SU-DHL-6 (cell line): ENCODE measurements around the gene DROSHA.

Experiments used
- H2AFZ ChIP-seq: fragments of 200-600 bp; sonication (generic); 2 replicates; pipeline ENCODE4 v1.6.1; 2014; ENCODE audit warnings: low read depth, mild to moderate bottlenecking, moderate library complexity, mixed read lengths, antibody characterized with exemption, low read length; ENCODE audit not compliant: severe bottlenecking
- H3F3A ChIP-seq: fragments of 200-600 bp; shearing (Covaris generic); 2 replicates; pipeline ENCODE4 v1.6.0; 2016; ENCODE audit warnings: antibody characterized with exemption, mild to moderate bottlenecking; ENCODE audit not compliant: insufficient read depth
- H3K27ac ChIP-seq: fragments of 200-600 bp; sonication (generic); 2 replicates; pipeline ENCODE4 v1.5.1; 2016; ENCODE audit warnings: low read depth, mild to moderate bottlenecking, low read length, moderate library complexity, mixed read lengths
- H3K27me3 ChIP-seq: fragments of 200-600 bp; sonication (generic), shearing (Covaris generic); 2 replicates; pipeline ENCODE4 v1.6.0; 2014; ENCODE audit warnings: mild to moderate bottlenecking, low read length
- H3K36me3 ChIP-seq: fragments of 200-600 bp; sonication (generic); 2 replicates; pipeline ENCODE4 v1.6.1; 2014; ENCODE audit warnings: mild to moderate bottlenecking, low read length, mixed read lengths
- H3K4me2 ChIP-seq: fragments of 300-600, 200-600 bp; shearing (Covaris generic), sonication (generic); 2 replicates; pipeline ENCODE4 v1.6.0; 2014; ENCODE audit warnings: low read length, low read depth, mild to moderate bottlenecking; ENCODE audit not compliant: poor library complexity, severe bottlenecking
- H3K4me3 ChIP-seq: fragments of 200-600 bp; sonication (generic); 2 replicates; pipeline ENCODE4 v1.5.1; 2014; ENCODE audit warnings: antibody characterized with exemption, low read length, mild to moderate bottlenecking, mixed read lengths; ENCODE audit not compliant: insufficient read depth, poor library complexity, severe bottlenecking
- H3K79me2 ChIP-seq: fragments of 200-600 bp; sonication (generic); 2 replicates; pipeline ENCODE4 v1.6.1; 2014; ENCODE audit warnings: mild to moderate bottlenecking, low read length, moderate library complexity; ENCODE audit not compliant: insufficient read depth
- H3K9ac ChIP-seq: fragments of 200-600 bp; sonication (generic); 2 replicates; pipeline ENCODE4 v1.7.0; 2014; ENCODE audit warnings: mild to moderate bottlenecking, low read length
- H3K9me2 ChIP-seq: fragments of 200-600 bp; sonication (generic); replicated peaks from 2 replicates; pipeline ENCODE4 v1.6.1; 2014; ENCODE audit warnings: low read length; ENCODE audit not compliant: insufficient read depth
- H3K9me3 ChIP-seq: fragments of 200-600 bp; sonication (generic); 2 replicates; pipeline ENCODE4 v1.6.1; 2014; ENCODE audit warnings: low read length, mixed read lengths; ENCODE audit not compliant: insufficient read depth
- H4K20me1 ChIP-seq: fragments of 200-600 bp; sonication (generic); 2 replicates; pipeline ENCODE4 v1.6.1; 2014; ENCODE audit warnings: low read depth, mild to moderate bottlenecking, antibody characterized with exemption, low read length, moderate library complexity, mixed read lengths
- CTCF ChIP-seq: fragments of 200-600 bp; sonication (generic); IDR thresholded peaks from one replicate; pipeline ENCODE4 v1.5.1; 2017; ENCODE audit warnings: antibody characterized with exemption, mild to moderate bottlenecking, low read length, moderate library complexity; ENCODE audit not compliant: insufficient read depth, poor library complexity, severe bottlenecking
- EZH2phosphoT487 ChIP-seq: fragments of 200-600 bp; sonication (generic), shearing (Covaris generic); conservative IDR thresholded peaks from 2 replicates; pipeline ENCODE4 v1.6.1; 2018; ENCODE audit warnings: mild to moderate bottlenecking, antibody characterized with exemption, low read length, moderate library complexity, mixed read lengths

Gene DROSHA

DNA sequence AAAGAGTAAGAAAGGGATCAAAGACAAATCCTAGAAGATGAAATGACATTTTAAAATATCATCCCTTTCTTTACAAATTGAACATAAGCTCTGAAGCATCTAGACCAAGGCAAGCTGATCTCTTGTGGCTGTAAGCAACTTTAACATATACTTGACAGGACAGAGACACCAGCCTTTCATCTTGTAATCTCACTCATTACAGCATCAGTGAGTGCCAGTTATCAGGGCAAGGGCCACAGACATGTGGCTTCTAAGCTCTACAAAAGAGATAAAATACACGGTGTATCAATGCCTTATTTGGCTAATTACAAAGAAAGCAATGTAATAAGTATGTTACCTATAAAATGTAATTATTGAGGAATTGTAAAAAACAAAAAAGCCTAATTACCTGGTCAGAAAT is 95.0 kb downstream of the DROSHA start:
- TF ChIP-seq CTCF (no peak), EZH2phosphoT487 (no peak)
- H3F3A ChIP-seq = no peaks in the 10 kb centered on the region
- H2AFZ ChIP-seq = no peak overlapping the region
- no peaks in the 10 kb centered on the region for H3K9me2 ChIP-seq
- no peaks in the 10 kb centered on the region for H3K79me2 ChIP-seq
- H3K4me2 ChIP-seq = no peak overlapping the region
- H3K4me3 ChIP-seq = no peak overlapping the region
- no peak overlapping the region for H3K27ac ChIP-seq
- H3K9me3 ChIP-seq = no peaks in the 10 kb centered on the region
- H3K9ac ChIP-seq = no peak overlapping the region
- no peaks in the 10 kb centered on the region for H3K27me3 ChIP-seq
- H3K36me3 ChIP-seq = peaks cover 3% of the 10 kb centered on the region; the same call in 1 of the 2 replicates
- H4K20me1 ChIP-seq = no peaks in the 10 kb centered on the region

- H3K27ac ChIP-seq = no peak overlapping the region
- no peak overlapping the region for H2AFZ ChIP-seq
- no peaks in the 10 kb centered on the region for H3K27me3 ChIP-seq
- no peaks in the 10 kb centered on the region for H4K20me1 ChIP-seq
- H3K4me3 ChIP-seq = no peak overlapping the region
- H3F3A ChIP-seq = no peaks in the 10 kb centered on the region
- H3K9ac ChIP-seq = no peak overlapping the region
- no peaks in the 10 kb centered on the region for H3K9me3 ChIP-seq
- H3K9me2 ChIP-seq = no peaks in the 10 kb centered on the region
- peaks cover 3% of the 10 kb centered on the region; the same call in 1 of the 2 replicates for H3K36me3 ChIP-seq
- TF ChIP-seq EZH2phosphoT487 = no peak
- H3K4me2 ChIP-seq = no peak overlapping the region
- no peaks in the 10 kb centered on the region for H3K79me2 ChIP-seq
These were observed 96.2 kb downstream of the DROSHA start for GRCh38 chr5:31435730-31436129.

DNA sequence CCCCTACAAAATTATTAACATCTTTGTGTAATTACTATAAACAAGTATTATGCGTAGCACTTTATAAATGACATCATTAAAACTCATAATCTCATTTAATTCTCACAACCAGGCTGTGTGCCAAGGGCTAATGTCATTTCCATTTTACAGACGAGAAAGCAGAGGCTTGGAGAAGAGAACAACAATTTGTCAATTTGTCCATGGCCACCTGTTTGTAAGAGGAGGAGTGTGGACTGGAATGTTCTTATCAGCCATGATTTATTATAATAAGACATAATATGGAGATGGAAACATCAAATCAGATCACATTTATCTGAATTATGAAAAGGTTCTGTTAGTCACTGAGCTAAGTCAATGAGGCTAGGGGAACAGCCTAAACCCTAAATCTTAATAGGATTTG is 97.0 kb downstream of the DROSHA start:
- no peak for TF ChIP-seq EZH2phosphoT487
- no peak for TF ChIP-seq CTCF
- H3K4me3 ChIP-seq = no peak overlapping the region
- no peak overlapping the region for H3K9ac ChIP-seq
- no peaks in the 10 kb centered on the region for H3K9me2 ChIP-seq
- no peaks in the 10 kb centered on the region for H3F3A ChIP-seq
- H3K27me3 ChIP-seq = no peaks in the 10 kb centered on the region
- H3K27ac ChIP-seq = no peak overlapping the region
- no peak overlapping the region for H3K4me2 ChIP-seq
- H3K79me2 ChIP-seq = no peaks in the 10 kb centered on the region
- no peak overlapping the region for H2AFZ ChIP-seq
- no peaks in the 10 kb centered on the region for H4K20me1 ChIP-seq
- no peaks in the 10 kb centered on the region for H3K9me3 ChIP-seq
- peaks cover 3% of the 10 kb centered on the region; the same call in 1 of the 2 replicates for H3K36me3 ChIP-seq

- Histone ChIP-seq H3K27me3 (no peaks in the 10 kb centered on the region), H3K4me3 (no peak overlapping the region), H2AFZ (no peak overlapping the region), H4K20me1 (no peaks in the 10 kb centered on the region), H3K9ac (no peak overlapping the region), H3K9me3 (no peaks in the 10 kb centered on the region), H3F3A (no peaks in the 10 kb centered on the region), H3K27ac (no peak overlapping the region), H3K4me2 (no peak overlapping the region), H3K79me2 (no peaks in the 10 kb centered on the region), H3K36me3 (peaks cover 9% of the 10 kb centered on the region; the same call in 1 of the 2 replicates), H3K9me2 (no peaks in the 10 kb centered on the region)
- no peak for TF ChIP-seq EZH2phosphoT487
- TF ChIP-seq CTCF = no peak
These were observed 98.7 kb downstream of the DROSHA start for GRCh38 chr5:31433229-31433628.
